Measurements from ENCODE around the gene NMB. TPM values are rescaled to one million over a fixed set of nuclear protein-coding genes. Genes with fewer than 3 reads are reported as not detected.

NMB gene
- total and polyA plus RNA-seq, 2 of the 13 experiments (the other 11 are each of a cell fraction or from before 2014, with no cell fraction given): 10.4 to 25.4 TPM

DNA sequence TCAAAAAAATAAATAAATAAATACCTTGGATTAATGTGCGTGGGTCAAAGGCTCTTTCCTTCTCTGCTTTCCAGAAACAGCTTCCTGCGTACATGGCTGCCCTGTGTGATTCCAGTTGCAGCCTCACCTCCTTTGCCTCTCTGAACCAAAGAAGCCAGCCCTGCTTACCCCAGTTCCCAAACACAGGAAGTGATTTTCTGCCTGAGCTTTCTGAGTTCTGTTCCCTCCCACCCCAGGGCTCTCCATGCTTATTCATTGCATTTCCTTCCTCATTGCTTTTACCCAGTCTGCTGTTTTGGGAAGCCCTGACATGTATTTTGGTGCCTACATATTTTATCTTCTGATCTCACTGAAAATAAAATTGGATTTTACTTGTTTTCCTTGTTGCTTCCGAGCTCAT lies 41.8 kb downstream of the NMB start:
- no TSS peak for BruUV-seq (replicated peaks)
- ATAC-seq: no peak
- FAIRE-seq: no peak
- Histone ChIP-seq H3K4me1 (ENCODE audit: insufficient read depth, low read length) (no peaks in the 10 kb centered on the region), H3K4me3 (replicated peaks in 1 of 3; ENCODE audit: insufficient read depth in 1 of 3, low read depth in 2 of 3, low read length in 3 of 3) (no peak overlapping the region), H4K20me1 (ENCODE audit: insufficient read depth, low read length) (no peaks in the 10 kb centered on the region), H3K27ac (ENCODE audit: extremely low read length, insufficient read depth, low read length) (no peak overlapping the region), H3K4me2 (ENCODE audit: low read depth, low read length) (no peak overlapping the region), H3K9me3 (ENCODE audit: low read length) (no peaks in the 10 kb centered on the region), H2AFZ (ENCODE audit: low read length) (no peak overlapping the region), H3K79me2 (ENCODE audit: insufficient read depth, low read length) (peaks cover 16% of the 10 kb centered on the region), H3K9ac (ENCODE audit: insufficient read depth, low read depth, low read length) (no peak overlapping the region), H3K36me3 (replicated peaks in 1 of 2; ENCODE audit: control insufficient read depth in 1 of 2, insufficient read depth in 2 of 2, low read length in 2 of 2) (peaks cover 9 to 14% of the 10 kb centered on the region in 2 experiments; a peak in 4 of 5 replicates), H3K27me3 (ENCODE audit: control insufficient read depth in 1 of 2, insufficient read depth in 2 of 2, low read length in 2 of 2) (no peaks in the 10 kb centered on the region)
- no peak for DNase-seq (ENCODE audit: low spot score)
- ChIA-PET CTCF (ENCODE audit: low intra/inter-chr PET ratio, low total read pairs) (no interaction called here), POLR2A (interaction anchor here (1.0 kb wide), 1 partner anchor 10 kb away, joined by 5 read pairs; no protein-coding TSS in a partner anchor)
- intact Hi-C loops (cut with micrococcal nuclease; ENCODE audit: unreplicated experiment): no loop called here
- WGBS (ENCODE audit: low lambda C conversion rate): 81% methylated on average over 3 of the region's 3 CpGs
- in situ Hi-C loops (cut with HindIII; ENCODE audit: extremely low pct_ligation_motif_present, low pct_unique_long_range_greater_than_20kb): no loop called here
- TF ChIP-seq ZNF354B (CRISPR knock-in tag; IDR thresholded peaks at IDR 0.05) (no peak), MAZ (IDR thresholded peaks at IDR 0.05; ENCODE audit: borderline replicate concordance, low read depth, low read length) (no peak), MAZ (CRISPR knock-in tag; IDR thresholded peaks at IDR 0.05; ENCODE audit: low read depth) (no peak), ZNF629 (CRISPR knock-in tag; conservative IDR thresholded peaks at IDR 0.05) (no peak), ISL2 (CRISPR knock-in tag; IDR thresholded peaks at IDR 0.05) (no peak), ZNF558 (CRISPR knock-in tag; IDR thresholded peaks at IDR 0.05; ENCODE audit: borderline replicate concordance) (no peak), NKX3-1 (CRISPR knock-in tag; IDR thresholded peaks at IDR 0.05) (no peak), LCORL (IDR thresholded peaks at IDR 0.05) (no peak), LCORL (CRISPR knock-in tag; IDR thresholded peaks at IDR 0.05) (no peak)
- TF ChIP-seq, protein P1, sequence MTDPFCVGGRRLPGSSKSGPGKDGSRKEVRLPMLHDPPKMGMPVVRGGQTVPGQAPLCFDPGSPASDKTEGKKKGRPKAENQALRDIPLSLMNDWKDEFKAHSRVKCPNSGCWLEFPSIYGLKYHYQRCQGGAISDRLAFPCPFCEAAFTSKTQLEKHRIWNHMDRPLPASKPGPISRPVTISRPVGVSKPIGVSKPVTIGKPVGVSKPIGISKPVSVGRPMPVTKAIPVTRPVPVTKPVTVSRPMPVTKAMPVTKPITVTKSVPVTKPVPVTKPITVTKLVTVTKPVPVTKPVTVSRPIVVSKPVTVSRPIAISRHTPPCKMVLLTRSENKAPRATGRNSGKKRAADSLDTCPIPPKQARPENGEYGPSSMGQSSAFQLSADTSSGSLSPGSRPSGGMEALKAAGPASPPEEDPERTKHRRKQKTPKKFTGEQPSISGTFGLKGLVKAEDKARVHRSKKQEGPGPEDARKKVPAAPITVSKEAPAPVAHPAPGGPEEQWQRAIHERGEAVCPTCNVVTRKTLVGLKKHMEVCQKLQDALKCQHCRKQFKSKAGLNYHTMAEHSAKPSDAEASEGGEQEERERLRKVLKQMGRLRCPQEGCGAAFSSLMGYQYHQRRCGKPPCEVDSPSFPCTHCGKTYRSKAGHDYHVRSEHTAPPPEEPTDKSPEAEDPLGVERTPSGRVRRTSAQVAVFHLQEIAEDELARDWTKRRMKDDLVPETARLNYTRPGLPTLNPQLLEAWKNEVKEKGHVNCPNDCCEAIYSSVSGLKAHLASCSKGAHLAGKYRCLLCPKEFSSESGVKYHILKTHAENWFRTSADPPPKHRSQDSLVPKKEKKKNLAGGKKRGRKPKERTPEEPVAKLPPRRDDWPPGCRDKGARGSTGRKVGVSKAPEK (CRISPR knock-in tag; IDR thresholded peaks at IDR 0.05; ENCODE audit: borderline replicate concordance): no peak
- TF ChIP-seq, protein P2, sequence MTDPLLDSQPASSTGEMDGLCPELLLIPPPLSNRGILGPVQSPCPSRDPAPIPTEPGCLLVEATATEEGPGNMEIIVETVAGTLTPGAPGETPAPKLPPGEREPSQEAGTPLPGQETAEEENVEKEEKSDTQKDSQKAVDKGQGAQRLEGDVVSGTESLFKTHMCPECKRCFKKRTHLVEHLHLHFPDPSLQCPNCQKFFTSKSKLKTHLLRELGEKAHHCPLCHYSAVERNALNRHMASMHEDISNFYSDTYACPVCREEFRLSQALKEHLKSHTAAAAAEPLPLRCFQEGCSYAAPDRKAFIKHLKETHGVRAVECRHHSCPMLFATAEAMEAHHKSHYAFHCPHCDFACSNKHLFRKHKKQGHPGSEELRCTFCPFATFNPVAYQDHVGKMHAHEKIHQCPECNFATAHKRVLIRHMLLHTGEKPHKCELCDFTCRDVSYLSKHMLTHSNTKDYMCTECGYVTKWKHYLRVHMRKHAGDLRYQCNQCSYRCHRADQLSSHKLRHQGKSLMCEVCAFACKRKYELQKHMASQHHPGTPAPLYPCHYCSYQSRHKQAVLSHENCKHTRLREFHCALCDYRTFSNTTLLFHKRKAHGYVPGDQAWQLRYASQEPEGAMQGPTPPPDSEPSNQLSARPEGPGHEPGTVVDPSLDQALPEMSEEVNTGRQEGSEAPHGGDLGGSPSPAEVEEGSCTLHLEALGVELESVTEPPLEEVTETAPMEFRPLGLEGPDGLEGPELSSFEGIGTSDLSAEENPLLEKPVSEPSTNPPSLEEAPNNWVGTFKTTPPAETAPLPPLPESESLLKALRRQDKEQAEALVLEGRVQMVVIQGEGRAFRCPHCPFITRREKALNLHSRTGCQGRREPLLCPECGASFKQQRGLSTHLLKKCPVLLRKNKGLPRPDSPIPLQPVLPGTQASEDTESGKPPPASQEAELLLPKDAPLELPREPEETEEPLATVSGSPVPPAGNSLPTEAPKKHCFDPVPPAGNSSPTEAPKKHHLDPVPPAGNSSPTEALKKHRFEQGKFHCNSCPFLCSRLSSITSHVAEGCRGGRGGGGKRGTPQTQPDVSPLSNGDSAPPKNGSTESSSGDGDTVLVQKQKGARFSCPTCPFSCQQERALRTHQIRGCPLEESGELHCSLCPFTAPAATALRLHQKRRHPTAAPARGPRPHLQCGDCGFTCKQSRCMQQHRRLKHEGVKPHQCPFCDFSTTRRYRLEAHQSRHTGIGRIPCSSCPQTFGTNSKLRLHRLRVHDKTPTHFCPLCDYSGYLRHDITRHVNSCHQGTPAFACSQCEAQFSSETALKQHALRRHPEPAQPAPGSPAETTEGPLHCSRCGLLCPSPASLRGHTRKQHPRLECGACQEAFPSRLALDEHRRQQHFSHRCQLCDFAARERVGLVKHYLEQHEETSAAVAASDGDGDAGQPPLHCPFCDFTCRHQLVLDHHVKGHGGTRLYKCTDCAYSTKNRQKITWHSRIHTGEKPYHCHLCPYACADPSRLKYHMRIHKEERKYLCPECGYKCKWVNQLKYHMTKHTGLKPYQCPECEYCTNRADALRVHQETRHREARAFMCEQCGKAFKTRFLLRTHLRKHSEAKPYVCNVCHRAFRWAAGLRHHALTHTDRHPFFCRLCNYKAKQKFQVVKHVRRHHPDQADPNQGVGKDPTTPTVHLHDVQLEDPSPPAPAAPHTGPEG (CRISPR knock-in tag; IDR thresholded peaks at IDR 0.05): no peak
- TF ChIP-seq, protein P3, sequence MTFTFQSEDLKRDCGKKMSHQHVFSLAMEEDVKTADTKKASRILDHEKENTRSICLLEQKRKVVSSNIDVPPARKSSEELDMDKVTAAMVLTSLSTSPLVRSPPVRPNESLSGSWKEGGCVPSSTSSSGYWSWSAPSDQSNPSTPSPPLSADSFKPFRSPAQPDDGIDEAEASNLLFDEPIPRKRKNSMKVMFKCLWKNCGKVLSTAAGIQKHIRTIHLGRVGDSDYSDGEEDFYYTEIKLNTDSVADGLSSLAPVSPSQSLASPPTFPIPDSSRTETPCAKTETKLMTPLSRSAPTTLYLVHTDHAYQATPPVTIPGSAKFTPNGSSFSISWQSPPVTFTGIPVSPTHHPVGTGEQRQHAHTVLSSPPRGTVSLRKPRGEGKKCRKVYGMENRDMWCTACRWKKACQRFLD (CRISPR knock-in tag; IDR thresholded peaks at IDR 0.05; ENCODE audit: borderline replicate concordance): no peak
- TF ChIP-seq, protein P4, sequence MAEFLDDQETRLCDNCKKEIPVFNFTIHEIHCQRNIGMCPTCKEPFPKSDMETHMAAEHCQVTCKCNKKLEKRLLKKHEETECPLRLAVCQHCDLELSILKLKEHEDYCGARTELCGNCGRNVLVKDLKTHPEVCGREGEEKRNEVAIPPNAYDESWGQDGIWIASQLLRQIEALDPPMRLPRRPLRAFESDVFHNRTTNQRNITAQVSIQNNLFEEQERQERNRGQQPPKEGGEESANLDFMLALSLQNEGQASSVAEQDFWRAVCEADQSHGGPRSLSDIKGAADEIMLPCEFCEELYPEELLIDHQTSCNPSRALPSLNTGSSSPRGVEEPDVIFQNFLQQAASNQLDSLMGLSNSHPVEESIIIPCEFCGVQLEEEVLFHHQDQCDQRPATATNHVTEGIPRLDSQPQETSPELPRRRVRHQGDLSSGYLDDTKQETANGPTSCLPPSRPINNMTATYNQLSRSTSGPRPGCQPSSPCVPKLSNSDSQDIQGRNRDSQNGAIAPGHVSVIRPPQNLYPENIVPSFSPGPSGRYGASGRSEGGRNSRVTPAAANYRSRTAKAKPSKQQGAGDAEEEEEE (CRISPR knock-in tag; IDR thresholded peaks at IDR 0.05; ENCODE audit: borderline replicate concordance): no peak
